Neuron (in vitro differentiated cells): ENCODE measurements around the gene NKX1-1.

Source experiments
- H2AFZ ChIP-seq: one replicate; pipeline ENCODE4 v1.6.1; 2013; ENCODE audit warnings: low read depth, mild to moderate bottlenecking, inconsistent platforms, low read length, moderate library complexity
- H3K27me3 ChIP-seq: one replicate; pipeline ENCODE4 v1.6.1; 2013; ENCODE audit warnings: low read length; ENCODE audit not compliant: insufficient read depth
- H3K36me3 ChIP-seq: one replicate; pipeline ENCODE4 v1.6.1; 2013; ENCODE audit warnings: low read length; ENCODE audit not compliant: insufficient read depth
- H3K4me1 ChIP-seq: one replicate; pipeline ENCODE4 v1.6.1; 2013; ENCODE audit warnings: low read length; ENCODE audit not compliant: insufficient read depth
- H3K4me3 ChIP-seq: 2 replicates; pipeline ENCODE4 v1.5.1; 2013; ENCODE audit warnings: mild to moderate bottlenecking, low read length, moderate library complexity
- H3K9me3 ChIP-seq: one replicate; pipeline ENCODE4 v1.6.1; 2013; ENCODE audit warnings: low read length

Gene NKX1-1

DNA sequence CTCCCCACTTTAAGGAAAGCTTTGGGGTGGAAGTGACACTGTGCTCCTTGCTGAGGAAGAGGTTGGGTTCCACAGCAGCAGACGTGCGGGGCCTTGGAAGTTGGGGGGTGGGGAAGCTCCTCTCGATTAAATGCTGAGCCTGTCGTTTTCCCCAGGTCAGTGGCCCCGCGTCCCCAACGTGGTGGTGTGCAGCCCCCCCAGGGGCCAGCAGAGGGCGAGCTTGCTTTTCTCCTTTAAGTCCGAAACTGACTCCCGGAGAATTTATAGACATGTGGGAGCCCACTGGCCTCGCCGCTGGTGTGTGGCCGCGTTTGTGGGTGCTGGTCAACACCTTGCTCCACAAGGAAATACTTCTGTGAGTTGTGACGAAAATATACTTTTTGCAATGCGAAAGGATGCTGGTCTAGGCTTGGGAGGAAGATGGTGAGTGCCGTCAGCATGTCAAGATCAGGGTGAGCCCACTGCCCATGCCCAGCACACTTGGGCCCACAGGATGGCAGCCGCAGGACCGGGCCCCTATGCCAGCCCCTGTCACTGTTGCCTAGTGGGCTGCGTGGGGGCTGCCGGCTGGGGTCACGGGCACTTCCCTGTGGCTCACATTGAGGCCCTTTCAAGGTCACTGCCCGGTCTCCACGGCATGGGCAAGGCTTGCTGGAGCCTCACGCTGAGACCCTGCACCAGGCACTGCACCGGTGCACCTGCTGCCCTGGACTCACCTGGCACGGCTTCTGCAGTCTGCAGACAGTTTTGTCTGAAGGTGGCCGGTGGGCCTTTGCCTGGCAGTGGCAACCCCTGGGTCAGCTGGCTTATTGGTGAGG lies 49.9 kb downstream of the NKX1-1 start:
- peaks cover 14% of the 10 kb centered on the region for H3K36me3 ChIP-seq
- no peaks in the 10 kb centered on the region for H3K9me3 ChIP-seq
- H2AFZ ChIP-seq, result no peak overlapping the region
- H3K4me1 ChIP-seq, result no peaks in the 10 kb centered on the region
- no peaks in the 10 kb centered on the region for H3K27me3 ChIP-seq
- H3K4me3 ChIP-seq, result no peak overlapping the region

GRCh38 chr4:1355378-1355777 lies 50.9 kb downstream of the NKX1-1 start:
- Histone ChIP-seq H3K27me3 (no peaks in the 10 kb centered on the region), H3K36me3 (peaks cover 18% of the 10 kb centered on the region), H3K4me3 (no peak overlapping the region), H2AFZ (no peak overlapping the region), H3K4me1 (no peaks in the 10 kb centered on the region), H3K9me3 (no peaks in the 10 kb centered on the region)

DNA sequence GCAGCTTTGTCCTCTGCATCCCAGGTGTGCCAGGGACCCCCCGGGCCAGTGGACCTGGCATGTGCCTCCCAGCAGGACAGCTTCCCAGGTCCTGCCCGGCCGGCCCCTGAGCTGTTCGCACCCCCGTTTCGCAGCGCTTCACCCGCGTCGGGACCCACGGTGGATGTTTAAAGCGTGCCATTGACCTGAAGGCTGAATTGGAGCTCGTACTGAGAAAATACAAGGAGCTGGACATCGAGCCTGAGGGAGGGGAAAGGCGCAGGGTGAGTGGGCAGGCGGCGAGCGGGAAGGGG lies 51.3 kb downstream of the NKX1-1 start:
- no peak overlapping the region for H2AFZ ChIP-seq
- peaks cover 22% of the 10 kb centered on the region for H3K36me3 ChIP-seq
- H3K4me3 ChIP-seq, result no peak overlapping the region
- H3K9me3 ChIP-seq, result no peaks in the 10 kb centered on the region
- H3K27me3 ChIP-seq, result no peaks in the 10 kb centered on the region
- H3K4me1 ChIP-seq, result no peaks in the 10 kb centered on the region

DNA sequence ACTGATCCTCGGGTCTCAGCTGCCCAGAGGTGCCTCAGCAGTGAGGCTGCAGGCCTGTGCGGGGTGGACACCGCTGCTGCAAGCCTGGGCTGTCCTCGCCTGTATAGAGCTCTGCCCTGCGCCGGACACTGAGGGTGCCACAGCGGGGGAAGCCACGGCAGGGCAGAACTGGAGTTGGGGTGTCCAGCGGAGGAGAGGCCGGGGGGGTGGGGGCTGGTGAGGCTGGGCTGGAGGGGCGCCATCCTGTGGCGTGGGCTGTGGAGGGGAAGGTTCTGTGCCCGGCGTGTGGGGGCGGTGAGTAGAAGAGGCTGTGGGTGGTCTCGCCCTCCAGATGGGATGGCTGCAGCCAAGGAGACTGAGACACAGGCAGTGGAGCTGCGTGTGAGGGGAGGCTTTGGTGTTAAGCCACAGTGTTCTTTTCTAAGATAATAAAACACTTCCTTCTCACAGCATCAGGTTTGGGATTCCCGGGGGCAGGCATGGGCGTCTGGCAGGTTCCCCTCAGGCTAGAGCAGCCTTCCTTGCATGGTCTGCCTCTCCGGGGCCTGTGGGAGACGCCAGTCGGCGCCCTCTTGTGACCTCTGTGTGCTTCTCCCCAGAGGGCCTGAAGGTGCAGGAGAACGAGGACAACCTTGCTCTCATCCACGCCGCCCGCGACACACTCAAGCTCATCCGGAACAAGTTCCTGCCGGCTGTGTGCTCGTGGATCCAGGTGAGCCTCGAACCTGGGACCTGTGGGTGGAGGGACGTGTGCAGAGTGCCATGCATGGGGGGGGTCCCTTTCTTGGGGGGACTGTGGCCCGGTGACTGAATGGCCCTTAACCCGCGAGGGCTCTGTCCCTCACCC lies 51.9 kb downstream of the NKX1-1 start:
- no peak overlapping the region for H3K4me3 ChIP-seq
- H3K4me1 ChIP-seq, result peaks cover 3% of the 10 kb centered on the region
- no peaks in the 10 kb centered on the region for H3K9me3 ChIP-seq
- H3K36me3 ChIP-seq, result peaks cover 25% of the 10 kb centered on the region
- H2AFZ ChIP-seq, result no peak overlapping the region
- H3K27me3 ChIP-seq, result no peaks in the 10 kb centered on the region

GRCh38 chr4:1353186-1354055 lies 52.8 kb downstream of the NKX1-1 start:
- Histone ChIP-seq H3K27me3 (no peaks in the 10 kb centered on the region), H3K9me3 (no peaks in the 10 kb centered on the region), H2AFZ (no peak overlapping the region), H3K36me3 (peaks cover 25% of the 10 kb centered on the region), H3K4me3 (no peak overlapping the region), H3K4me1 (peaks cover 7% of the 10 kb centered on the region)
